ENCODE measurements around the gene RNF5.
"Not testable (repeated sequence)": the region's sequence is repeated elsewhere in the genome, so short reads cannot be mapped to it uniquely, and the experiment has no call there.

RNF5 gene

GRCh38 chr6:32188381-32189068 lies 10.3 kb downstream of the RNF5 start:
- H3K27ac Mint-ChIP-seq = peak overlapping the region; percentile 99
- DNase-seq (ENCODE audit: low spot score in 2 of 2) = no peak
- peaks cover 89% of the 10 kb centered on the region for H3K36me3 Mint-ChIP-seq
- ATAC-seq = no peak
- no peaks in the 10 kb centered on the region for H3K9me3 Mint-ChIP-seq
- peaks cover 78% of the 10 kb centered on the region for H3K4me1 Mint-ChIP-seq
- H3K4me3 Mint-ChIP-seq = peak overlapping the region; percentile 99

- DNase-seq (ENCODE audit: low spot score in 2 of 2) (no peak), ATAC-seq (no peak)
- Mint-ChIP-seq H3K4me3 (peak overlapping the region; percentile 99), H3K36me3 (peaks cover 82% of the 10 kb centered on the region), H3K9me3 (no peaks in the 10 kb centered on the region), H3K27ac (peak overlapping the region; percentile 99), H3K4me1 (peaks cover 78% of the 10 kb centered on the region)
Measured at GRCh38 chr6:32189069-32189741, 11.0 kb downstream of the RNF5 start.

- Mint-ChIP-seq H3K4me3 (peak overlapping the region; percentile 99), H3K4me1 (peaks cover 81% of the 10 kb centered on the region), H3K27ac (peak overlapping the region; percentile 99), H3K36me3 (peaks cover 77% of the 10 kb centered on the region), H3K9me3 (no peaks in the 10 kb centered on the region)
- no peak for DNase-seq (ENCODE audit: low spot score in 2 of 2)
- no peak for ATAC-seq
Measured at GRCh38 chr6:32189742-32190053, 11.5 kb downstream of the RNF5 start.

- Mint-ChIP-seq H3K9me3 (no peaks in the 10 kb centered on the region), H3K4me3 (peak within 1 kb of the TSS; percentile 99), H3K36me3 (peaks cover 72% of the 10 kb centered on the region), H3K4me1 (peaks cover 86% of the 10 kb centered on the region), H3K27ac (peak within 1 kb of the TSS; percentile 99)
- peak; percentile 60 for ATAC-seq
- peak; percentile 47 to 87 for DNase-seq (ENCODE audit: low spot score in 2 of 2)
Measured at GRCh38 chr6:32190054-32190851, 12.0 kb downstream of the RNF5 start, which contains the start of gene PBX2. TSS of gene PBX2 (minus strand) at chr6:32190202. CDS start at chr6:32189915, 287 bp downstream.

GRCh38 chr6:32190911-32191677 lies 12.9 kb downstream of the RNF5 start:
- Mint-ChIP-seq H3K27ac (peak overlapping the region; percentile 99), H3K4me1 (peaks cover 83% of the 10 kb centered on the region), H3K9me3 (no peaks in the 10 kb centered on the region), H3K36me3 (peaks cover 70% of the 10 kb centered on the region), H3K4me3 (peak overlapping the region; percentile 99)
- DNase-seq (ENCODE audit: low spot score in 2 of 2) = no peak
- no peak for ATAC-seq

GRCh38 chr6:32191696-32192607 lies 13.7 kb downstream of the RNF5 start:
- no peak for DNase-seq (ENCODE audit: low spot score in 2 of 2)
- H3K36me3 Mint-ChIP-seq = peaks cover 69% of the 10 kb centered on the region
- peak overlapping the region; percentile 99 for H3K4me3 Mint-ChIP-seq
- peak overlapping the region; percentile 99 for H3K27ac Mint-ChIP-seq
- ATAC-seq = no peak
- peaks cover 83% of the 10 kb centered on the region for H3K4me1 Mint-ChIP-seq
- H3K9me3 Mint-ChIP-seq = no peaks in the 10 kb centered on the region

GRCh38 chr6:32192608-32193039 lies 14.4 kb downstream of the RNF5 start, which contains the start of gene GPSM3:
TSS of gene GPSM3 (minus strand) at chr6:32192643. CDS start at chr6:32192513, 130 bp downstream.
- peaks cover 80% of the 10 kb centered on the region for H3K4me1 Mint-ChIP-seq
- H3K4me3 Mint-ChIP-seq = peak within 1 kb of the TSS; percentile 99
- ATAC-seq (no peak), DNase-seq (ENCODE audit: low spot score in 2 of 2) (no peak)
- peak within 1 kb of the TSS; percentile 99 for H3K27ac Mint-ChIP-seq
- peaks cover 66% of the 10 kb centered on the region for H3K36me3 Mint-ChIP-seq
- H3K9me3 Mint-ChIP-seq = no peaks in the 10 kb centered on the region

GRCh38 chr6:32193096-32193495 lies 14.9 kb downstream of the RNF5 start:
- H3K4me1 Mint-ChIP-seq = peaks cover 77% of the 10 kb centered on the region
- H3K27ac Mint-ChIP-seq = peak overlapping the region; percentile 99
- not testable (repeated sequence) for H3K9me3 Mint-ChIP-seq; ATAC-seq; DNase-seq (ENCODE audit: low spot score in 2 of 2)
- H3K36me3 Mint-ChIP-seq = peaks cover 63% of the 10 kb centered on the region
- H3K4me3 Mint-ChIP-seq = peak overlapping the region; percentile 99

- H3K4me1 Mint-ChIP-seq = peaks cover 64% of the 10 kb centered on the region
Measured at GRCh38 chr6:32194388-32194787, 16.2 kb downstream of the RNF5 start.

GRCh38 chr6:32194825-32195651 lies 16.8 kb downstream of the RNF5 start:
- peaks cover 63% of the 10 kb centered on the region for H3K4me1 Mint-ChIP-seq

More at GRCh38 chr6:32194388-32194787, 16.2 kb downstream of the RNF5 start:
- peaks cover 50% of the 10 kb centered on the region for H3K36me3 Mint-ChIP-seq
- peak overlapping the region; percentile 99 for H3K4me3 Mint-ChIP-seq
- DNase-seq (ENCODE audit: low spot score in 2 of 2) (no peak), ATAC-seq (no peak)
- H3K27ac Mint-ChIP-seq = peak overlapping the region; percentile 99
- H3K9me3 Mint-ChIP-seq = no peaks in the 10 kb centered on the region

GRCh38 chr6:32195652-32195901 lies 17.4 kb downstream of the RNF5 start:
- no peaks in the 10 kb centered on the region for H3K9me3 Mint-ChIP-seq
- peak overlapping the region; percentile 99 for H3K27ac Mint-ChIP-seq
- H3K4me1 Mint-ChIP-seq = peaks cover 63% of the 10 kb centered on the region
- peak; percentile 99 to 100 for DNase-seq (ENCODE audit: low spot score in 2 of 2)
- peaks cover 41% of the 10 kb centered on the region for H3K36me3 Mint-ChIP-seq
- peak overlapping the region; percentile 99 for H3K4me3 Mint-ChIP-seq
- ATAC-seq = peak; percentile 90

More at GRCh38 chr6:32194825-32195651, 16.8 kb downstream of the RNF5 start:
- peak overlapping the region; percentile 99 for H3K27ac Mint-ChIP-seq
- ATAC-seq (peak; percentile 4), DNase-seq (ENCODE audit: low spot score in 2 of 2) (no peak)
- H3K4me3 Mint-ChIP-seq = peak overlapping the region; percentile 99
- no peaks in the 10 kb centered on the region for H3K9me3 Mint-ChIP-seq
- H3K36me3 Mint-ChIP-seq = peaks cover 47% of the 10 kb centered on the region

GRCh38 chr6:32195902-32196681 lies 17.9 kb downstream of the RNF5 start:
- H3K4me1 Mint-ChIP-seq = peaks cover 59% of the 10 kb centered on the region

More at GRCh38 chr6:32195902-32196681, 17.9 kb downstream of the RNF5 start:
- Mint-ChIP-seq H3K4me3 (peak overlapping the region; percentile 99), H3K27ac (peak overlapping the region; percentile 99), H3K9me3 (no peaks in the 10 kb centered on the region), H3K36me3 (peaks cover 36% of the 10 kb centered on the region)
- DNase-seq (ENCODE audit: low spot score in 2 of 2) = peak; percentile 53 to 86
- ATAC-seq = peak; percentile 90
